Measurements from ENCODE around the gene PPARA. TPM values are rescaled to one million over a fixed set of nuclear protein-coding genes. Genes with fewer than 3 reads are reported as not detected.

PPARA gene
- total RNA-seq, 2 donors from 2014 or later: 11.7 to 12.3 TPM

DNA sequence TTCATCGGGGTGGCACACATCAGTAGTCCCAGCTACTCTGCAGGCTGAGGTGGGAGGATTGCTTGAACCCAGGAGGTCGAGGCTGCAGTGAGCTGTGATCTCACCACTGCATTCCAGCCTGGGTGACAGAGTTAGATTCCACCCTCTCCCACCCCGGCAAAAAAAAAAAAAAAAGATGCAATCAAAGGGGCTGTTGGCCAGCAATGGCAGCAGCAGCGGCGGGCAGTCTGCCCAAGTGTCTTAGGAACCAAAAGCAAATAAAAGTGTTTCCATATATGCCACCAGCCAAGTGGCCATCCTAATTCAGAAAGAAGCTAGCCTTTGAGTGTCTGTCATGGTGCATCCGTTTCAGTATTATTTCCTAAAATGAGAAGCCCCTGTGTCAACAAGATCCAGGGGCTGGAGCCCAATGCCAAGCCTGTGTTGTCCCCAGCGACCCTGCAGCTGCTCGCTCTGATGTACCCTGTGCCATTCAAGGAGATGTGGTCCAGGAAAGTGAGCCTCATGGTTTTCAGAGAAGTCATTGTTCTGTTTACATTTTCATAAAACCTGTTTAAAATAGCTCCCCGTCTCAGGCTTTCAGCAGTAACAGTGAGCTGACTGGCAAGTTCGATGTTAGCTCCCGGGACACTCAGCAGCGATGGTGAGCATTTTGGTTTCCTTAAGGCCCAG, 87.3 kb downstream of the PPARA start:
- DNase-seq (no peak), ATAC-seq (no peak)
- H3K9me3 ChIP-seq (ENCODE audit: control insufficient read depth, low read length, poor library complexity, severe bottlenecking): no peaks in the 10 kb centered on the region
- no peak overlapping the region for H3K27ac Mint-ChIP-seq
- peaks cover 7% of the 10 kb centered on the region for H3K4me1 Mint-ChIP-seq
- H3K4me3 Mint-ChIP-seq: no peak overlapping the region
- H3K27me3 Mint-ChIP-seq: no peaks in the 10 kb centered on the region
- H3K36me3 Mint-ChIP-seq (ENCODE audit: low read depth): peaks cover 3% of the 10 kb centered on the region

DNA sequence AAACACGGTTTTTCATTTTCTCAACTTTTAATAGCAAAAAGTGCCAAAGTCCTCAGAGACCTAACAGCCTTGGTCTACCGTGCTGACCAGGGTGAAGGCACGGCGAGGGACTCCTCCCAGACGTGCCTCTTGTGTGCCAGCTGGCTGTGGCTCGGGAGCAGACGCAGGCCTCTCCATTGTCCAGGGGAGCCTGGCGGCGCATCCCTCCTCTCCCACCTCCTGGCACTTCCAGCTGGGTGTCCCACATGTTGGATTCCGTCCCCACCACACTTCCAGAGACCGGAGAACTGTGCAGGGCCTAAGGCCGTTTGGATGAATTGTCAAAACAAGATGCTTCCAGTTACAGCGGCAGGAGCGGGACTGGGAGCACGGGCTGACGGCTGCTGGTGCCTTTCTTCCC, 88.2 kb downstream of the PPARA start:
- H3K9me3 ChIP-seq (ENCODE audit: control insufficient read depth, low read length, poor library complexity, severe bottlenecking): no peaks in the 10 kb centered on the region
- Mint-ChIP-seq H3K36me3 (ENCODE audit: low read depth) (peaks cover 3% of the 10 kb centered on the region), H3K27me3 (no peaks in the 10 kb centered on the region), H3K4me3 (no peak overlapping the region), H3K27ac (no peak overlapping the region), H3K4me1 (peaks cover 7% of the 10 kb centered on the region)
- DNase-seq (no peak), ATAC-seq (no peak)

DNA sequence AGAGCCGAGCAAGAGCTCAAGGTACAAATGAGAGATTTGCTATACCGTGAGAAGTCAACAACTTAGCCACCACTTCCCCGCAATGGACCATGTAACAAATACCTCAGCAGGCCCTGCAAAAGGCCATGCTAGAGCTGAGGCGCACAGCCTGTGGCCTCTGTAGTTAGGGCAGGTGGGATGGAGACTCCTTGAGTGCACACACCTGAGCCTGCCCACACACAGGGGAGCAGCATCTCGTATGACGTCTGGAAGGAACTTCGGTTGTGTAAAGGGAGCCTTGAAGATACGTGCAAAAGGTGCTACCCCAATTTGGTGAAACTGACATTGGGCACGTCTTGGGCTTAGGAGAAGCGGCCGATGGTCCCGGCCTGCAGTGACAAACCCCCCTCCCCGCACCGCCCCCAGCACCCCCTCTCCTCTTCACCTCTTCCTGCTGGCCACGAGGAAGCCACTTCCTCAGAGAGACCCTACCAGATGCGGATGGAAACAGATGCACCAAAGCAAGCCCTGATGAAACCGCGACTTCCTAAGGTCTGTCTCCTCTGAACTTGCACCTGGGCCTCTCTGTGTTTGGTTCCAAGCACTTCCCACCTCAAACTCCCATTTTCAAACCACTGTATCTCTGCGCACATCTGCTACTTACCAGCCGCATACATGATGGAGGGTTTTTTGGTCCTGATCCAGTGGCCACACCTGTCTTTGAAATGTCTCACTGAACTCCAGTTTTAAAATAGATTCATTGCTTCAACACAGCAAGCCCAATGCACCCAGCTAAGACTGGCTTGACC, 89.1 kb downstream of the PPARA start:
- peak; percentile 30 for ATAC-seq
- H3K9me3 ChIP-seq (ENCODE audit: control insufficient read depth, low read length, poor library complexity, severe bottlenecking): no peaks in the 10 kb centered on the region
- Mint-ChIP-seq H3K27me3 (no peaks in the 10 kb centered on the region), H3K4me3 (peak overlapping the region; percentile 19), H3K36me3 (ENCODE audit: low read depth) (peaks cover 6% of the 10 kb centered on the region), H3K27ac (no peak overlapping the region), H3K4me1 (peaks cover 7% of the 10 kb centered on the region)
- no peak for DNase-seq

DNA sequence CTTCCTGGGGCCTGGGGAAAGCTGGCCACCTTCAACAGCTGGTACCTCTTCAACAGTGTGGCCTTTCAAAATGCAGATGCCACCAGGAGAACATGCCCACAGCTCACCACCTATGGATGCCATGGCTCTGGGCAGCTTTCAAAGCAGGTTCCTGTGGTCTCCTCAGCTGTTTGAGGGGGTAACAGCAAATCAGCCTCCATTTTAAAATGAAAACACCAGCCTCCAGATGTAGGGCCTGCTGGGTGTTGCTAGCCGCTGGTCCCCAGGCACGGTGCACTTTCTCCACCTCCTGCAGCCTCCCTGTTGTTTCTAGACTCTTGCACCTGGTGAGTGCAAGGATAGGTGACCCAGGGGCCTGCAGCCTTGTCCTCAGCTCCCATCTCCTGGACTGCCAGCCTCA, 89.7 kb downstream of the PPARA start:
- Mint-ChIP-seq H3K36me3 (ENCODE audit: low read depth) (peaks cover 5% of the 10 kb centered on the region), H3K27ac (no peak overlapping the region), H3K27me3 (no peaks in the 10 kb centered on the region), H3K4me1 (peaks cover 7% of the 10 kb centered on the region), H3K4me3 (no peak overlapping the region)
- no peaks in the 10 kb centered on the region for H3K9me3 ChIP-seq (ENCODE audit: control insufficient read depth, low read length, poor library complexity, severe bottlenecking)
- no peak for DNase-seq
- no peak for ATAC-seq

DNA sequence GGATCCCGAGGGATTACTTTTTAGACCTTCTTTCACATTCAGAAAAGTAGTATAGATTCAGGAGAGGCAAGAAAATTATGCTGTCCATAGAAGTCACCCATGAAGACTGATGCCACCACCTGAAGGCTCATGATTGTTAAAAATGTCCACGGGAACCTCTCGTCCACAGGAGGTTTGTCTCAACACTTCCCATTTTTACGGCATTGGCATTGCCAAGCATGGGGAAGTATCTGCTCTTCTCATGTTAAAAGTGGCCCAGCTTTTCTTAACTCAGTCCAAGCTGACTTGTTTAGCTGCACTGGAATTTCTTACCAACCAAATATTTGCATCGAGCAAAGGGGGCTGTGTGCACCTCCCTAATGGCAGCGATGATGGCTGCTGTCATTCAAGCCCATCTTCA, 90.2 kb downstream of the PPARA start:
- DNase-seq (no peak), ATAC-seq (no peak)
- no peaks in the 10 kb centered on the region for H3K9me3 ChIP-seq (ENCODE audit: control insufficient read depth, low read length, poor library complexity, severe bottlenecking)
- Mint-ChIP-seq H3K4me3 (no peak overlapping the region), H3K27ac (no peak overlapping the region), H3K4me1 (peaks cover 7% of the 10 kb centered on the region), H3K36me3 (ENCODE audit: low read depth) (peaks cover 3% of the 10 kb centered on the region), H3K27me3 (no peaks in the 10 kb centered on the region)

DNA sequence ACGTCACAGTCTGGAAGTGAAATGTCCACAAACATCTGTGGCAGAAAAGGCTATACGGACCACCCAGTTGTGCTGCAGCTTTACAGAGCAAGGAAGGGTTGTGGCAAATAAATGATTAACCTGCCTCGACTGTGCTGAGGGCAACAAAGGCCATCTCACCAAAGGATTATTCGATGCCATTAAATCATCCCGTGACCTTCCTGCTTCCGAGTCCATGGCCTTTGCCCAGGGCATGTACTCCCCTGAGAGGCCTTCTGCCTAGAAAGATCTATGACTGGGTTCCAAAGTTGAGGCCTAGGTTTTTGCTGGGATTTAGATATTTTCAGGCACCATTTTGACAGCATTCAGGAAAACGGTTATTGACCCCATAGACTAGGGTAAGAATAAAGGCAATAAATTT, 90.6 kb downstream of the PPARA start:
- Mint-ChIP-seq H3K36me3 (ENCODE audit: low read depth) (peaks cover 3% of the 10 kb centered on the region), H3K27me3 (no peaks in the 10 kb centered on the region), H3K27ac (peak overlapping the region; percentile 29), H3K4me3 (no peak overlapping the region), H3K4me1 (peaks cover 7% of the 10 kb centered on the region)
- no peaks in the 10 kb centered on the region for H3K9me3 ChIP-seq (ENCODE audit: control insufficient read depth, low read length, poor library complexity, severe bottlenecking)
- ATAC-seq: no peak
- DNase-seq: no peak

DNA sequence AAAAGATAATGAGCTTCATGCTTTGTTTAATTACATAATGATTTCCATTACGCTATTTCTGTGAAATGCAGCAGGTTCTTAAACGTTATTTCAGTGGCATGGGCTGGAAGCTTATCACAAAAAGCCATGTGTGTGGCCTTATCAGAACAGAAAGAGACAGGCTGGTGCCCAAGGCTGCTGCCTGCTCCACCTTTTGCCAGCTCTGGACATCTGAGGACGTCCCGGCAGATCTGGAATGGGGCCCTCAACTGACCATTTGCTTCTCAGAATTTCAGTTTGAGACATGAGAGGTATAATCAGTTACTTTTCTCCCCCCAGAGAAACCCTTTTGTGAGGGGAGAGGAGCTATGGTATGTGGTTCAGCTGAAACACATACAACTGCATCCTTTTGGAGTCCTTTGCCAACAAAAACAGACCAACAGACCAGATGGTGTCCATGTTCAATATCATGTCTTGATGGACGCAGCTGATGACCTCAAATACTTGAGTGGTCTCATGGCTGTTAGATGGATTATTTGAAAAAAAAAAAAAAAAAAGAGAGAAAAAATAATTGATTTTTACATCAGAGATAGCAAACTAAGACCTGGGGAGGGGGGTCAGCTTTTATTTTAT, 91.2 kb downstream of the PPARA start:
- DNase-seq (no peak), ATAC-seq (no peak)
- Mint-ChIP-seq H3K4me1 (peaks cover 9% of the 10 kb centered on the region), H3K27ac (peak overlapping the region; percentile 29), H3K4me3 (no peak overlapping the region), H3K36me3 (ENCODE audit: low read depth) (peaks cover 3% of the 10 kb centered on the region), H3K27me3 (no peaks in the 10 kb centered on the region)
- H3K9me3 ChIP-seq (ENCODE audit: control insufficient read depth, low read length, poor library complexity, severe bottlenecking): no peaks in the 10 kb centered on the region

DNA sequence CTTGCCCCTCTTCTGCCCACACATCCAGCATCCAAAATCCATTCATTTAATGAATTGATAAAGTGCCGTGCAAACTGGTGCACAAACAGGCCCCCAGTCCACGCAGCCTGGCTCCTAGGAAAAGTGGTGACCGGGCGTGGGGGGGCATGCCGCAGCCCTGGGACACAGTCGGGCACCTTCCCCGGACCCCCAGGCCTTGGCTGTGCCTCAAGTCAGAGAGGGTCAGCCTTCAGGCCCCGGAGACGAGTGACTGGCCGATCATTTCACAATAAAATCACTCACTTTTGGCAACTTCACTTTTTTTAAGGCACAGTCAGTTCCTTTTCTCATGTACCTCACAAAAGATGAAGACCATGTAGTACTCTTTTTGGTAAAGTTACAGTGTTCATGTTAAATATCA, 91.8 kb downstream of the PPARA start:
- no peak overlapping the region for H3K4me3 Mint-ChIP-seq
- ATAC-seq: no peak
- no peaks in the 10 kb centered on the region for H3K27me3 Mint-ChIP-seq
- no peak overlapping the region for H3K27ac Mint-ChIP-seq
- no peak for DNase-seq
- H3K9me3 ChIP-seq (ENCODE audit: control insufficient read depth, low read length, poor library complexity, severe bottlenecking): no peaks in the 10 kb centered on the region
- peaks cover 10% of the 10 kb centered on the region for H3K4me1 Mint-ChIP-seq
- H3K36me3 Mint-ChIP-seq (ENCODE audit: low read depth): peaks cover 3% of the 10 kb centered on the region

DNA sequence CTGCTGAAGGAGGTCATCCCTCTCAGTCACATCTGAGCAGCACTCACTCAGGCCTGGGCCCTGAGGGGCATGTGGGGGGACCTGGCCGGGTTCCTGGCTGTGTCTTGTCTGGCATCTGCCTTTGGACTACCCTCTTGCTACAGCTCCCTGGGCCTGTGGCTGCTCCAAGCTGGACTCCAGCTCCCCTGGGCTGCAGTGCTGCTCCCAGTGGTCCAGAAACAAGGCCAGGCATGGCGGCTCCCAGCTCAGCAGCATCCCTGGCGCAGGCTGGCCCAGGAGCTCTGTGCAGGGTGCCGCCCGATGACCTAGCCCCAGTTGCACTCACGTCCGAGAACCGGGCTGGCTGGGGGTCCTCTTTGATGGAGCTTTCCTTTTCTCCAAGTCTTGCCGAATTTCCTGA, 94.4 kb downstream of the PPARA start:
- H3K27me3 Mint-ChIP-seq: no peaks in the 10 kb centered on the region
- ATAC-seq (no peak), DNase-seq (no peak)
- no peaks in the 10 kb centered on the region for H3K9me3 ChIP-seq (ENCODE audit: control insufficient read depth, low read length, poor library complexity, severe bottlenecking)
- peaks cover 3% of the 10 kb centered on the region for H3K36me3 Mint-ChIP-seq (ENCODE audit: low read depth)
- peaks cover 15% of the 10 kb centered on the region for H3K4me1 Mint-ChIP-seq
- H3K27ac Mint-ChIP-seq: no peak overlapping the region
- no peak overlapping the region for H3K4me3 Mint-ChIP-seq

DNA sequence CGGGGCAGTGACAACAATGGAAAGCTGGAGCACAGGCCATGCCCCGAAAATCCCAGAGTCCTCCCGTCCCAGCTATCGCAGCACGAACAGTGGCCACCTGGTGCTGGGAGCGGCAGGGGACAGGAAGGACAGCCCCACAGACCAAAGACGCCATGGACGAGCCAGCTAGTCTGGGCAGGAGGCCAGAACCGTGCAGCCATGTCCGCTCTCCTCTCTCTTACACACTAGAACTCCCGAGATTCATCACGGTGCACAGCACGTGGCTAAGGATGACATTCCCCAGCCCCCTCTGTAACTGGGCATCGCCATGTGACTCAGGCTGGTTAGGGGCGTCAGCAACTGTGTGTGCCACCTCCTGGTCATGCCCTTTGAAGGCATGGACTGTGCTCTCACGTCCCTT, 95.2 kb downstream of the PPARA start:
- H3K9me3 ChIP-seq (ENCODE audit: control insufficient read depth, low read length, poor library complexity, severe bottlenecking): no peaks in the 10 kb centered on the region
- no peak for ATAC-seq
- Mint-ChIP-seq H3K4me1 (peaks cover 13% of the 10 kb centered on the region), H3K27me3 (no peaks in the 10 kb centered on the region), H3K4me3 (no peak overlapping the region), H3K27ac (no peak overlapping the region), H3K36me3 (ENCODE audit: low read depth) (peaks cover 3% of the 10 kb centered on the region)
- no peak for DNase-seq

DNA sequence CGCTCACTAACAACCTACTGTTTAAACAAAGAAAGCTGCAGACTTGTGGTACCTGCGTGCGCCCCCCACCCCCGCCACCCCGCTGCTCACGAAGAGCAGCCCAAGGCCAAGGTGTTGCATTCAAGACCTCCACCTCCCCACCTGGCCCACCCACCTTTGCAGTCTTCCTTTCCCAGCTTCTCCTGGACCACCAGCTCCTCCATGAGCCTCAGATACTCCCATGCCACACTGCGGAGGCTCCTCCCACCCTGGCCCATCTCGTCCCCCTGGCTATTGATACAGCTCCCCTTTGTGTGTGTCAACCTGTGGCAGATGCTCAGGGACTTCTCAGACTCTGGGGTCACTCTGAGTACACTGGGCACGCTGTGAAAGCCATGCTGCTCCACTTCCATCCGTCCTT, 95.9 kb downstream of the PPARA start:
- no peaks in the 10 kb centered on the region for H3K27me3 Mint-ChIP-seq
- no peak overlapping the region for H3K27ac Mint-ChIP-seq
- H3K4me1 Mint-ChIP-seq: peaks cover 14% of the 10 kb centered on the region

DNA sequence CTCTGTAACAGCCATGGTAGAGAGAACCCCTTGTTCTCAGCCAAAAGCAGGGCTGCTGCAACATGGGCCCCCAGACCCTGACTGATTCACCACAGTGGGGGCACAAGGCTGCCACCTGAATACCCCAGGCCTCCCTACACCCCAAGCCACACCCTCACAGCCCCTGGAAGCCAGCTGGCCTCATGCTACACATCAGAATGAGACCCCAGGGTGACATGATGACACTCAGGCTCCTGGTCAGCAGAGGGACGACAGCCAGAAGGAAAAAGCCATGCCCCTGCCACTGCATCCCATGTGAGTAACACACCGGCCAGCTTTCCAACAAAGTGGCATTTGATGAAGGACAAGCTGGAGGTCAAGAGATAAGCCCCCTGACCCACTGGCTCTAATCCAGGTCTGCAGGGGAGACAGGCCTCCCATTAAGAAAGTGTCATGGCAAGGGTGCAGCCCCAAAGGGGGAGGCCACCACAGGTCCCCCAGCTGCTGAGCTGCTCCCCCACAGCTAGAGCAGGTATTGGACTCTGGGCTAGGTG, 97.2 kb downstream of the PPARA start:
- H3K27ac Mint-ChIP-seq: no peak overlapping the region
- no peak for DNase-seq
- peaks cover 21% of the 10 kb centered on the region for H3K4me1 Mint-ChIP-seq
- H3K36me3 Mint-ChIP-seq (ENCODE audit: low read depth): peaks cover 3% of the 10 kb centered on the region
- H3K27me3 Mint-ChIP-seq: no peaks in the 10 kb centered on the region
- no peak for ATAC-seq
- no peaks in the 10 kb centered on the region for H3K9me3 ChIP-seq (ENCODE audit: control insufficient read depth, low read length, poor library complexity, severe bottlenecking)
- no peak overlapping the region for H3K4me3 Mint-ChIP-seq

More for the DNA sequence above, 95.9 kb downstream of the PPARA start:
- no peak for ATAC-seq
- no peaks in the 10 kb centered on the region for H3K9me3 ChIP-seq (ENCODE audit: control insufficient read depth, low read length, poor library complexity, severe bottlenecking)
- Mint-ChIP-seq H3K4me3 (no peak overlapping the region), H3K36me3 (ENCODE audit: low read depth) (peaks cover 3% of the 10 kb centered on the region)
- no peak for DNase-seq

DNA sequence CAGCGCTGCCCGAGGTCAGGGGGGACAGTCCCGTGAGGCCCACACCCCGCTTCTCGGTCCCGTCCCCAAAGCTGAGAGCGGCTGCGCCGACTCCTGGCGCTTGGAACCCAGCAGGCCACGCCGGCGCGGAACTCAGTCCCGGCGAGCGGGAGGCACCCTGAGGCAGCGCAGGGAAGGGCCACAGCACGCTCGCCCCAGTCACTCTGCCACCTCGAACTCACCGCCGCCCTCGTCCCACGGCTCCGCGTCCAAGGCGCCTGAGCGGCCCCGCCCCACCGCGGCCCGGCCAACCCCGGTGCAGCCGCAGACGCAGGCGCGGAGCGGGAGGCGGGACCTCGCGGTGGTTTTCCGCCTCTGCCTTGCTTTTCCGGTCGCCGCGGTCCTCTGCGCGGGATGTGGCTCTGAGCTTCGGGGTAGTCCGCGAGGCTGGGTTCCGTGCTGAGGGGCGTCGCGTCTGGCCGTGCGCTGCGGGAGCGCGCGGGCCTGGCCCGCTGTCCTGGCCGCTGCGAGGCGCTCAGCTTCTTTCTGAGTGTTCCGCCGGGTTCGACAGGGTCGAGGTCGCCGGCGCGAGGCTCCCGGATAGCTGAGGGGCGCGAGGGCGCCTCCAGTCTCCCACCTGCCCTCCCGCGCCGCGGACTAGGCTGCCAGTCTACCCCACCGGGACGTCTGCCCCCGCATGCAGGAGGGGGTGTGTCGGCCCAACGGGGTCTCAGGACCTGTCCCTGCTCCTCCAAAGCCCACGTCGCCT, 99.9 kb downstream of the PPARA start, which contains the start of gene CDPF1:
TSS of gene CDPF1 (minus strand) at position 259 of the 748 bp plus-strand sequence. CDS start 2,009 bp downstream, outside the sequence.
- Mint-ChIP-seq H3K4me1 (peaks cover 25% of the 10 kb centered on the region), H3K27ac (peak within 1 kb of the TSS; percentile 84), H3K4me3 (peak within 1 kb of the TSS; percentile 93), H3K27me3 (no peaks in the 10 kb centered on the region), H3K36me3 (ENCODE audit: low read depth) (no peaks in the 10 kb centered on the region)
- ATAC-seq (peak; percentile 95), DNase-seq (peak; percentile 86 to 87 (median 87))
- no peaks in the 10 kb centered on the region for H3K9me3 ChIP-seq (ENCODE audit: control insufficient read depth, low read length, poor library complexity, severe bottlenecking)

All from T-helper 17 cell (primary cell).